Measurements from ENCODE around the gene ATP11A. TPM values are rescaled to one million over a fixed set of nuclear protein-coding genes. Genes with fewer than 3 reads are reported as not detected.
"Not testable (repeated sequence)": the region's sequence is repeated elsewhere in the genome, so short reads cannot be mapped to it uniquely, and the experiment has no call there.

ATP11A gene
- total RNA-seq, 1 experiment from 2014 or later = 3.7 TPM

DNA sequence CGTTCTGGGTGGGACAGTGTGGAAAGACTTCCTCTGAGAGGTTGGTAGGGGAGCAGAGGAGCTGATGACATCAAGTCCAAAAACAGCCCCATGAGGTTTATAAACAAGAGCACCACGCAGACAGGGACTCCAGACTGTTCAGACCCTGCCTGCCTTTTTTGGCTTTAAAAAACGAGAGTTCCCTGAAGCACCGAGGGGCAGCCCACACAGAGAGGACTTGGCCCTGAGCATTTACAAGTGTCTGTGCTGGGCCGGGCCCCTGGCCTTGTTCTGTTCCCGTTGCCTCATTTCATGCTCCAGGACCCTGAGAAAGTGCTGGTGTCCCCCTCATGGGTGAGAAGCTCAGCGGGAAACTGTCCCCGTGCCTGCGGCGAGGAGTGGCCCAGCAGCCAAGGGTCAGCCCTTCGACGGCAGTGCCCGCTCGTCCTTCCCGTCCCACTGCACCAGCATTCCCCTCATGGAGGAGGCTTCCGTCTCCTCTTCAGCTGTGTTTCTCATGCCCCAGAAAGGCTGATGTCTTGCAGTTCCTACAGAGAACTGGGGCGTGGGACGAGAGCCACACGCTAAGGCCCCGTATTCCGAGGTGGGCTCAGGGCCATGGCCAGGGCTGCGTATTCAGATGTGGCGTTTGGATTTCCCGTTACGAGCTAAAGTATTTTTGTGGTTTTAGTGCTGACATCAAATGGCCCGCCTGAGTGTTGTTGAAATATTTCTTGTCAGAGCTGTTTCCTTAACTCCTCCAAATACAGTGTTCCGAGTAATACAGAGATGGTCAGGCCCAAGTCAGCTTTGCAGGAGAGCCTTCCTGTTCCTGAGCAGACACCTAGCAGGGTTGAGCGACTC, 93.5 kb downstream of the ATP11A start:
- Histone ChIP-seq H3K27ac (no peak overlapping the region), H3K4me3 (no peak overlapping the region), H3K36me3 (no peaks in the 10 kb centered on the region), H3K27me3 (replicated peaks) (no peaks in the 10 kb centered on the region), H3K9me3 (replicated peaks) (no peaks in the 10 kb centered on the region), H3K4me1 (replicated peaks) (peaks cover 6% of the 10 kb centered on the region)
- DNase-seq (ENCODE audit: low read depth in 1 of 2, low spot score in 2 of 2) = peak in 1 of 2 experiments; percentile 28

DNA sequence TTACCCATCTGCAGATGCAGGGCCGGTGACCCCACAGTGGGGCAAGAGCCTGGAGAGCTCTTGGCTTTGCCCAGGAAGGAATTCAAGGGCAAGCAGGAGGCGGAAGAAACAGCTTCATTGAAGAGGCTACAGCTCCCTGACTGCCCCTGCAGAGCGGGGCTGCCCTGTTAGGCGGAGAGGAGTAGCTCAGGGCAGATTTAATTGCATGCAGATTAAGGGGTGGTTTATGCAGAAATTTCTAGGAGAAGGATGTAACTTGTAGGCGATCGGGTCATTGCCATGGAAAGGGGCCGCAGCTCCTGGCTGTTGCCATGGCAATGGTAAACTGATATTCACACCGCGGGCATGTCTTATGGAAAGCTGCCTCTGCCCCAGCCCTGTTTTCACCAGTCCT, 94.1 kb downstream of the ATP11A start:
- peaks cover 6% of the 10 kb centered on the region for H3K4me1 ChIP-seq (replicated peaks)
- H3K27ac ChIP-seq = no peak overlapping the region
- no peaks in the 10 kb centered on the region for H3K27me3 ChIP-seq (replicated peaks)
- H3K36me3 ChIP-seq = no peaks in the 10 kb centered on the region
- H3K4me3 ChIP-seq = no peak overlapping the region
- H3K9me3 ChIP-seq (replicated peaks) = no peaks in the 10 kb centered on the region
- DNase-seq (ENCODE audit: low read depth in 1 of 2, low spot score in 2 of 2) = peak in 1 of 2 experiments; percentile 16

DNA sequence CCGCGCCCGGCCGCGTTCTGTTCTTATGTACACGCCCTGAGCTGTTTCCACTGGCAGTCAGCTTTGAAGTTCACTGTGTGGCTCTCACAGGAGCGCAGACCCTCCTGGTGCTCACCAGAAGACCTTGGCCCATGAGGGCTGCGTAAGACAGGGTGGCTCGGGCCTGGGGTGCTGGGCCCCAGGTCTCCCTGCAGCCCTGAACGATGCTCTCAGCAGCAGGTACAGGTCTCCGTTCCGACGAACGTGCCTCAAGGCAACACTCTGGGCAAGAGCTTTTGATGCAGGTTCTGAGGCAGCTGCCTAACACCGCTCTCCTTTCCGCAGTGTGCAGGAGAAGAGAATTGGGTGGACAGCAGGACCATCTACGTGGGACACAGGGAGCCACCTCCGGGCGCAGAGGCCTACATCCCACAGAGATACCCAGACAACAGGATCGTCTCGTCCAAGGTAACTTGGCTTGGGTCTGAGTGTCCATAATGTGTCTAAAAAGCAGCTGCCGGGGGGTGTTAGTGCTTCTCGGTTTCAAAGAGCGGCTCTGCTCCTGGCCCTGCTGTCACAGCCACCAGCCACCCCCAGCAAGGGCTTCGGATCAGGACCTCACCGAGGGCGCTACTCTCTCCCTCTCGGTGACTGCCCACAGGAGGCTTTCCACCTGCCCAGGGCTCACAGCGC, 95.1 kb downstream of the ATP11A start:
- peak in 1 of 2 experiments; percentile 22 for DNase-seq (ENCODE audit: low read depth in 1 of 2, low spot score in 2 of 2)
- H3K4me1 ChIP-seq (replicated peaks) = peaks cover 6% of the 10 kb centered on the region
- no peak overlapping the region for H3K4me3 ChIP-seq

DNA sequence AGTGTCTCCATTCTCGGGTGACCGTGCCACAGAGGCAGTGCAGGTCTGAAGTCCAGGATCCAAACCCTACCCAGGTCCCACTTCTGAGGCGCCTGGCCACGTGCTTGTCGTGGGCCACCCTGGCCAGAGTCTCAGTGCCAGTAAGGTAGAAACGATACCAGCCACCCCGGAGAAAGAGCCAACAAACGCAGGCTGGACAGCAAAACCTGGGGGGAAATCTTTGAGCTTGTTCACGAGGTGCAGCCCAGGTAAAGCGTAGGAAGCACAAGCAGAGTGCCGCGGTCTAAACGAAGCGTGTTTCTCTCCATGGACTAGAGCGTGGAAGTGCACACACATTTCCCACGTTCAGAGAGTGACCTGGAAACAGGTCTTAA, 95.6 kb downstream of the ATP11A start:
- DNase-seq (ENCODE audit: low read depth in 1 of 2, low spot score in 2 of 2) = peak in 1 of 2 experiments; percentile 4
- H3K27ac ChIP-seq = no peak overlapping the region
- no peaks in the 10 kb centered on the region for H3K27me3 ChIP-seq (replicated peaks)
- H3K4me3 ChIP-seq = no peak overlapping the region
- H3K4me1 ChIP-seq (replicated peaks) = peaks cover 2% of the 10 kb centered on the region
- H3K36me3 ChIP-seq = no peaks in the 10 kb centered on the region
- no peaks in the 10 kb centered on the region for H3K9me3 ChIP-seq (replicated peaks)

More for the DNA sequence above, 95.1 kb downstream of the ATP11A start:
- Histone ChIP-seq H3K9me3 (replicated peaks) (no peaks in the 10 kb centered on the region), H3K36me3 (no peaks in the 10 kb centered on the region), H3K27ac (no peak overlapping the region), H3K27me3 (replicated peaks) (no peaks in the 10 kb centered on the region)

DNA sequence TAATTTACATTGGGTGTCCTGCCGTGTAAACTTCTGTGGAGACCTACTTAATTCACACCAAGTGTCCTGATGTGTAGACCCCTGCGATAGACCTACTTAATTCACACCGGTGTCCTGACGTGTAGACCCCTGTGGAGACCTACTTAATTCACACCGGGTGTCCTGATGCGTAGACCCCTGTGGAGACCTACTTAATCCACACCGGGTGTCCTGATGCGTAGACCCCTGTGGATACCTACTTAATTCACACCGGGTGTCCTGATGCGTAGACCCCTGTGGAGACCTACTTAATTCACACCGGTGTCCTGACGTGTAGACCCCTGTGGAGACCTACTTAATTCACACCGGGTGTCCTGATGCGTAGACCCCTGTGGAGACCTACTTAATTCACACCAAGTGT, 97.0 kb downstream of the ATP11A start:
- not testable (repeated sequence) for H3K27ac ChIP-seq; H3K9me3 ChIP-seq (replicated peaks); H3K4me1 ChIP-seq (replicated peaks); H3K4me3 ChIP-seq; H3K27me3 ChIP-seq (replicated peaks); H3K36me3 ChIP-seq
- peak in 1 of 2 experiments; percentile 8 for DNase-seq (ENCODE audit: low read depth in 1 of 2, low spot score in 2 of 2)

DNA sequence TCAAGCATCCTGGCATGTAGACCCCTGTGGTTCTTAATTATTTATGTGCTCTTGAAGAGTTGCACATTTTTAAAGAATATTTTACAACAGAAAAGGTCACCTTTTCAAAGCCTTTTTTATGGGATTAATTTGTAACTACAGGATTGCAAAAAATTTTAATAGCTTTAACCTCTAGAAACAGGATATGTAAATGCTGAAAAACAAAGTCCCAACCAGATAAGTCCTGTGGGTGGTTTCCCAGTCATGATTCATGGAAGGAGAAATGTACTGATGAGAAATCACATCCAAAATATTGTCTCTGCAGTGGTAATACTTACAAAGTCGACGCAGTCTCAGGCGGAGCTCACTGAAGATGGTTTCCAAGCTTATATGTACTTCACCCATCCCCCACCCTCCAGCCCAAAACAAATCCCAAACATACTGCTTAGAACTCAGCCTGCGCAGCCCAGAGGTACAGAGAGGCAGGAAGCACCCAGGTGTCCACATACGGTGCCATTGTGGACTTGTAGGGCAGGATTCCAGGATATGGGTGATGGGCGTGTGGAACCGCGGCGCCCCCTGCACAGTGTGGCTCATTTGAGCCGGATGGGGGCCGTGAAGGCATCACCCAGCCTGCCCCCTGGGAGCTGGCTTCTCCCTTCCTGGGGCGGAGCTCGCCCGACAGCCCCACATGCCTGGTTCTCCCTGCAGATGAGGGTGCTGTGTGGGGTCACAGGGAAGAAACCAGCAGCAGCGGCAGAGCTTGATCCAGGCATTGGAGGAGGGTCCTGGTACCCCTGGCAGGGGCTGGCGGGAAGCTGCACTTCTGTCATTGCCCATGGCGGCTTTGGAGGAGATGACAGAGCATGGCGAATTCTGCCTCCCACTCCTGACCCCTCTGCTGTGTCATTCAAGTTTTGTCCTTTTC, 101.2 kb downstream of the ATP11A start:
- no peaks in the 10 kb centered on the region for H3K27me3 ChIP-seq (replicated peaks)
- H3K9me3 ChIP-seq (replicated peaks) = no peaks in the 10 kb centered on the region
- H3K4me3 ChIP-seq = no peak overlapping the region
- H3K27ac ChIP-seq = no peak overlapping the region
- no peaks in the 10 kb centered on the region for H3K36me3 ChIP-seq
- H3K4me1 ChIP-seq (replicated peaks) = no peaks in the 10 kb centered on the region
- no peak for DNase-seq (ENCODE audit: low read depth in 1 of 2, low spot score in 2 of 2)

DNA sequence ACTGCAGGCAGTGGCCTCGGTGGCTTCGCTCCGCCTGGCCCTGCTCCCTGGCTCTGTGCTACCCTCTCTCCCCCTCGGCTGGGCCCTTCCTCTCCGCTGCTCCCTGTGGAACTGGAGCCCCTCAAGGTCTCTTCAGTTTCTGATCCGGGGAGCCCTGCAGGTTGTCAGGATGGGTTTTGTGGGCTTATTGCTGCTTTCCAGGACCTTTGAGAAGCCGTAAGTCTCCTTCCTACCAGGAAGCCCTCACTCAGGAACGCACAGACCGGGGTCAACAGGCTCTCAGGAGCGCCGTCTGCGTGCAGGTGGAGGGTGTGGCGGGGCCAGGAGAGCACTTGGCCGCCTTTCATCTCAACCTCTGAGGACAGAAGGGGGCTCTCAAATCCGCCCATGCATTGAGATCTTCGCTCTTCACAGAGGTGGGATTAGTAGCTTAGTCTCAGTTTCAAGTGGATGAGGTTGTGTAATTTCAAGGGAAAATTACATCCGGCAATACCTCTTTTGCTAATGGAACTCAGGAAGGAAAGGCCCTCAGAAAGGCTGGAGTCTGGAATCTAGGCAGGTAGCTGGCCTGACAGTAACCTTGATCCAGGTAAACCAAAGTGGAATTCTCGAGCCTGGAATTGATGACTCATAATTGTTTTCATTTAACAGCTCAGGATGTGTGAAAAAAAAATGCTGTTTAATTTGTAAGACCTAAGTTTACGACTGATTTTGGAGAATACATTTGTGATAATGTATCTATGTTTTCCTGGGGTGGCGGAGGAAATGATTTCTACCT, 102.0 kb downstream of the ATP11A start:
- Histone ChIP-seq H3K9me3 (replicated peaks) (no peaks in the 10 kb centered on the region), H3K4me3 (no peak overlapping the region), H3K27me3 (replicated peaks) (no peaks in the 10 kb centered on the region), H3K36me3 (no peaks in the 10 kb centered on the region), H3K27ac (no peak overlapping the region), H3K4me1 (replicated peaks) (no peaks in the 10 kb centered on the region)
- DNase-seq (ENCODE audit: low read depth in 1 of 2, low spot score in 2 of 2) = no peak

DNA sequence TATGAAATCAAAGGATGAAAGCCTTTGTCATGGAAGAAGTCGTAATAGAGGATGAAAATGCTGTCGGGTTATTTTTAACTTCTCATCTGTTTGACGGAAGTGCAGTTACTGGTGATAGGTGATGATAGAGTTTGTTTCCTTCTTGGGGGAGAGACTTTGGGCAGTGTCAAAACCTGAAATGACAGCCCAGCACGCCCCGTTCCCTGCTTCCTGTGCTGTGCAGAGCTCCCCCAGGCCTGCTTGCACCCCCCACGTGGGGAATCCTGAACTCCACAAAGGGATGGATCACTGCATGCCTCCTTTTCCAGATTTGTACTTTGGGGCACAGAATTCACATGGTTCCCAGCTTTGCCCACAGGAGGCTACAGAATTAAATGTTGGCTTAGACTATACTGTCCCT, 102.7 kb downstream of the ATP11A start:
- no peaks in the 10 kb centered on the region for H3K36me3 ChIP-seq
- H3K4me3 ChIP-seq = no peak overlapping the region
- no peaks in the 10 kb centered on the region for H3K27me3 ChIP-seq (replicated peaks)
- H3K4me1 ChIP-seq (replicated peaks) = no peaks in the 10 kb centered on the region
- H3K27ac ChIP-seq = no peak overlapping the region
- no peaks in the 10 kb centered on the region for H3K9me3 ChIP-seq (replicated peaks)
- DNase-seq (ENCODE audit: low read depth in 1 of 2, low spot score in 2 of 2) = no peak

DNA sequence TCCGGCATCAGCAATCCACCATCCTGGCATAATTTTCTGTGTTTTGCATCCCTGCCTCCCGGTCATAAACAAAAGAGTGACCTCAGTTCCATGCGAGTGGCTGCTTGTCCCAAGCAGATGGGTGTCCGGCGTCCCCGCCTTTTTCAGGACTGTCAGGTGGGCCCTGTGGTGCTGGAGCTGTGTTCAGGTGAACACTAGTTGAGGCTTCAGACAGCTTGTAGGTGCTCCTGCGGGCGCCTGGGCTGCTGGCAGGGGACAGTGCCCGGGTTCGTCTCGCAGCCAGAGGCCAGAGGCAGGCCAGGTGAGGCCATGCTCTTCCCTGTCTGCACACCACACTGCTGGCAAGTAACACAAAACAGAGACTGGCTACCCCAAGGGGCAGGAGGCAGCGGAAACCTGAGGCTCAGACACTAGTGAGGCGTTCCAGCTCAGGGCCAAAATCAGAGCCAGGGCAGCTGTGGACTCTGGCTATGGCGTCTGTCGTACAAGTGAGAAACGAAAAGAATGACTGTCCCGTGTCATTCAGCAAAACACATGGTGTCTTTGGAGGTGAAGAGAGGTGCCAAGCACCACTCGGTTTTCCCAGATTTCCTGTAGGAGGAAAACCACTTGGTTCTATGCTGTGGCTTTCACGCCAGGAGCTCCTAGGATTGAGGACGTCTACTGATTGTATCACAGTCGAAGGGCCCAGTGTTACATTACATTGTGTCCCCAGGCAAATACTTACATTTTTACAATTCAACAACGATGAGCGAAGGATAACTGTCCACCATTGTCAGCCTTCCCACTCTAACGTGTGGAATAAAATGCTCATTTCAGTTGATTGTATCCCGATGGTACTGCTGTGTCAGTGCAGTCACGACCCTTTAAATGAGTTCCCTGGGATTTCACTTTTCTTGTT, 104.0 kb downstream of the ATP11A start:
- no peaks in the 10 kb centered on the region for H3K9me3 ChIP-seq (replicated peaks)
- no peak overlapping the region for H3K4me3 ChIP-seq
- no peaks in the 10 kb centered on the region for H3K27me3 ChIP-seq (replicated peaks)
- no peak overlapping the region for H3K27ac ChIP-seq
- no peaks in the 10 kb centered on the region for H3K4me1 ChIP-seq (replicated peaks)
- no peaks in the 10 kb centered on the region for H3K36me3 ChIP-seq
- no peak for DNase-seq (ENCODE audit: low read depth in 1 of 2, low spot score in 2 of 2)

DNA sequence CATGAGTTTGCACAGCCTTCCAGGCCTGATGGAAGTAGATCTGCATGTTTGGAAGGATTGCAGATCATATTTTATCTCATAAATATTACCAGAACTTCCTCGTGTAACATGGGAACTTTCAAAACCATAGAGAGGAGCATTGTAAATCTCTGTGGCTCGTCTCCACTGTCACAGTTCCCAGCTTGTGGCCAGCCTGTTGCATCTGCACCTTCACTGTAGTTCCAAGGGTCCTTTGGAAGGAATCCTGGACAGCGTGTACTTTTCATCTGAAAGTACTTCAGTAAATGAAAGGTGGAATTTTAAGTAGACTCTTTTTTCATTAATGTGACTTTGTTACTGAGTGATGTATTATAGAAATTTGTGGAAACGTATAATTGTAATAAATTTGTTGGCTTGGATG, 105.4 kb downstream of the ATP11A start:
- Histone ChIP-seq H3K4me3 (no peak overlapping the region), H3K36me3 (no peaks in the 10 kb centered on the region), H3K4me1 (replicated peaks) (no peaks in the 10 kb centered on the region), H3K27me3 (replicated peaks) (no peaks in the 10 kb centered on the region), H3K27ac (no peak overlapping the region), H3K9me3 (replicated peaks) (no peaks in the 10 kb centered on the region)
- DNase-seq (ENCODE audit: low read depth in 1 of 2, low spot score in 2 of 2) = no peak

DNA sequence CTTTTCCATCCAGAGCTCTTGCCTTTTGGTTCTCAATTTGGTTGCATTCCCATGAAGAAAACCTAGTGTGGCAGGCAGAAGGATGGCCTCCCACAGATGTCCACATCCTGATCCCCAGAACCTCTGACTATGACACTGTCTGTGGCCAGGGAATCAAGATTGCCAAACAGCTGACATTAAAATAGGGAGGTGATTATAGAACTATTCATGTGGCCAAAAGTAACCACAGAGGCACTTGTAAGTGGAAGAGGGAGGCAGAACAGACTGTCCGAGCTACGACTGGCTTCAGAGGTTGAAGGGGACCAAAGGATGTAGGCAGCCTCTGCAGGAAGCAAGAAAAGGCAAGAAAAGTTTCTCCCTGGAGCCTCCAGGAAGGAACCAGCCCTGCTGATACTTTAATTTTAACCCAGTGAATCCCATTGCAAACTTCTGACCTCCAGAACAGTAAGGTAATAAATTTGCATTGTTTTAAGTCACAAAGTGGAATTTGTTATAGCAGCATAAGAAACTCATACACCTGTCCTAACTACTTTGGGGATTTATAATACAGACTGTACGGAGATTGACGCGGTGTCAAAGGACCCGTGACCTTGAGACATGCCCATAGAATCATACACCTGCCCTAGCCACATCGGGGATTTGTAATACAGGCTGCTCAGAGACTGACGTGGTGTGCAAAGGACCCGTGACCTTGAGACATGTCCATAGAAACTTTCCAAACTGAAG, 106.5 kb downstream of the ATP11A start:
- H3K9me3 ChIP-seq (replicated peaks) = no peaks in the 10 kb centered on the region
- no peaks in the 10 kb centered on the region for H3K36me3 ChIP-seq
- H3K27me3 ChIP-seq (replicated peaks) = no peaks in the 10 kb centered on the region
- peak in 1 of 2 experiments; percentile 5 for DNase-seq (ENCODE audit: low read depth in 1 of 2, low spot score in 2 of 2)
- H3K4me1 ChIP-seq (replicated peaks) = no peaks in the 10 kb centered on the region
- no peak overlapping the region for H3K4me3 ChIP-seq
- no peak overlapping the region for H3K27ac ChIP-seq

DNA sequence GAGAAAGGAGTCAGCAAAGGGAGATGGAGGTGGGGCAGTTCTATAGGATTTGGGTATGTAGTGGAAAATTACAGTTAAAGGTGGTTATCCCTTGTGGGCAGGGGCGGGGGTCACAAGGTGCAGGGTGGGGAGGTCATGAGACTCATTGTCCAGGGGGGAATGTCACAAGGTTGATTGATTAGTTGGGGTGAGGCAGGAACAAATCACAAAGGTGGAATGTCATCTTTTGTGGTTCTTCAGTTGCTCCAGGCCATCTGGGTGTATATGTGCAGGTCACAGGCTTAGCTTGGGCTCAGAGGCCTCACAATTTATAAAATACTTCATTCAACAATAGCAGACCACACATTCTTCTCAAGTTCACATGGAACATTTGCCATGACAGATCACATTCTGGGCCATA, 109.6 kb downstream of the ATP11A start:
- no peak for DNase-seq (ENCODE audit: low read depth in 1 of 2, low spot score in 2 of 2)
- Histone ChIP-seq H3K9me3 (replicated peaks) (no peaks in the 10 kb centered on the region), H3K4me1 (replicated peaks) (no peaks in the 10 kb centered on the region), H3K27ac (no peak overlapping the region), H3K4me3 (no peak overlapping the region), H3K27me3 (replicated peaks) (no peaks in the 10 kb centered on the region), H3K36me3 (no peaks in the 10 kb centered on the region)

All from SJSA1 (cell line).